GM10248 (cell line): ENCODE results near the gene NOX5.

Experiments
- CTCF ChIA-PET: fragments of 300-600 bp; sonication (Branson Sonifier 250); formaldehyde crosslinking; extraction: SDS; loops from one replicate; lab custom pipeline; 2021; ENCODE audit warnings: antibody characterized with exemption; lab: Yijun Ruan, JAX
- POLR2A ChIA-PET: fragments of 350-650 bp; sonication (Branson Sonifier 250); formaldehyde crosslinking; extraction: SDS; loops from one replicate; lab custom pipeline; 2020; ENCODE audit warnings: antibody characterized with exemption; lab: Yijun Ruan, JAX
- DNase-seq: peaks from one replicate; pipeline ENCODE4 v3.0.0; 2012; ENCODE audit errors: extremely low spot score
- CTCF ChIP-seq: IDR thresholded peaks from 2 replicates; pipeline ENCODE4 v1.5.1; 2012; ENCODE audit warnings: mild to moderate bottlenecking, low read depth; ENCODE audit errors: extremely low read depth, missing control alignments, control extremely low read depth

NOX5 gene

GRCh38 chr15:69069996-69070395 is 55.5 kb downstream of the NOX5 start:
- CTCF ChIA-PET: no interaction called here
- TF ChIP-seq CTCF: no peak
- no peak for DNase-seq
- POLR2A ChIA-PET: no interaction called here

- TF ChIP-seq CTCF: no peak
- no peak for DNase-seq
- POLR2A ChIA-PET: no interaction called here
- CTCF ChIA-PET: no interaction called here
Measured at GRCh38 chr15:69070396-69070795, 55.9 kb downstream of the NOX5 start.

- ChIA-PET POLR2A (no interaction called here), CTCF (interaction anchor here (1.5 kb wide), 1 partner anchor 195 kb away, joined by 4 read pairs; no protein-coding TSS in a partner anchor)
- DNase-seq: no peak
- no peak for TF ChIP-seq CTCF
Measured at GRCh38 chr15:69071260-69071659, 56.8 kb downstream of the NOX5 start.

GRCh38 chr15:69072906-69073305 is 58.4 kb downstream of the NOX5 start:
- ChIA-PET POLR2A (no interaction called here), CTCF (no interaction called here)
- DNase-seq: no peak
- no peak for TF ChIP-seq CTCF

GRCh38 chr15:69074001-69074842 is 59.7 kb downstream of the NOX5 start:
- no peak for TF ChIP-seq CTCF
- CTCF ChIA-PET: no interaction called here
- POLR2A ChIA-PET: no interaction called here
- no peak for DNase-seq

- TF ChIP-seq CTCF: no peak
- POLR2A ChIA-PET: no interaction called here
- CTCF ChIA-PET: no interaction called here
- DNase-seq: no peak
Measured at GRCh38 chr15:69074843-69075224, 60.3 kb downstream of the NOX5 start.

- DNase-seq: no peak
- POLR2A ChIA-PET: no interaction called here
- CTCF ChIA-PET: interaction anchor here (2.2 kb wide), 1 partner anchor 9 kb away, joined by 7 read pairs; no protein-coding TSS in a partner anchor
Measured at GRCh38 chr15:69075440-69075839, 60.9 kb downstream of the NOX5 start.

More at GRCh38 chr15:69075440-69075839, 60.9 kb downstream of the NOX5 start:
- no peak for TF ChIP-seq CTCF
